HG03378 (cell line): ENCODE measurements around the gene FAM20C.

Source experiments
- ATAC-seq: cut with Tn5 transposase; IDR thresholded peaks from one replicate; pipeline ENCODE4 v1.9.1; 2021; ENCODE audit warnings: mild to moderate bottlenecking, moderate library complexity; ENCODE audit not compliant: unreplicated experiment

Gene FAM20C

DNA sequence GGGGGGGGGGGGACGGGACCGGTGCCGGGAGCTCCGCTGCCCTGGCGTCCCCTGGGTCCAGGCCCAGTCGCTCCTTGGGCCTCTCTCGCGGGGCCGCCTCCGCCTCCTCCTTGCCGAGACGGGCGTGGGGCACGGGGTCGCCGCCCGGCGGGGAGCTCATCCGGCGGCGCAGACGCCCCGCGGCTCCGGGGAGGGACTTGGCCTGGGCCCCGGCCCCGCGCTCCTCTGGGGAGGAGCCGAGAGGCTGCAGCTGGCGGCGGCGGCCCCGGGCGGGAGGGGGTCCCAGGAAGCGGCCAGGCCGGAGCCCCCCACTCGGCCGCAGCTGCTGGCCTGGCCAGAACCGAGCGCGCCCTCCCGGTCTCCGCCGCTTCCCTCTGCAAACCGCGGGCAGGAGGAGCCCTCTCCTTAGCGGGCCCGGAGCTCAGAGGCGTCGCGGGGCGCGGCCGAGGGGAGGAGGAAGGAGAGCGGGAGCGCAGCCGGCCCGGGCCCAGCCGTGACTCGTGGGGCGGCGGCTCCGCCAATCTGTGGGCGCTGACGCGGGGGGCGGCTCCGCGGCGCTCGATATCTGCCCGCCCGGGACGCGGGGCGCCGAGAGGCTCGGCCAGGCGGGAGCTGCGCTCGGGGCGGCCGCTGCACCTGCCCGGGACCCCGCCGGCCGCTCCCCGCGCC is at the start of gene FAM20C:
TSS of gene FAM20C (plus strand) at position 591 of the 669 bp plus-strand sequence. CDS start 629 bp downstream, outside the sequence.
- ATAC-seq = no peak

DNA sequence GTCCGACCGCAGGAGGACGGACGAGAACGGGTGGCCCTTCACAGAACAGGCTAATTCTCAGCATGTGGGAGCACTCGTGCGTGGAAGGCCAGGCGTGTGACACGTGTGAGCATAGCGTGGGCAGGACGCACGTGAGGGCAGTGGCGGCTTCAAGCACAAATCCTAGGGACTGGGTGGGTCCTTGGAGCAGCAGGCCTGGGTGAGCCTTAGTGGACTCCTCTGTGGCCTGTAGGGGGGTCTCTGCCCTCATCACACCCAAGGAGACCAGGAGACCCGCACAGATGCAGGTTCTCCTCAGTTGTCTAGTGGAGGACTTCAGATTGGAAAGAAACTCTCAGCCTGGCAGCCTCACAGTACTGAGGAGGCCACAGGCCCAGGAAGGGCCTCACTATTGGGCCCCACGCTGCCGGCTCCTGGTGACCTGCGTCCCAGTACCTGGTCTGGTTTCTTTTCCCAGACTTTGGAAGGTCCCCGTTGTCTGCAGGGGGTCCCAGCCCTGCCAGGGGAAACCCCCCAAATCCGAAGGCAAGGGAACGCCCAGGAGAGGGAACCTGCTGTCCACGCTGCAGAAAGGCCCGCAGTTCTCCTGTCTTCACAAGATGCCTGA is 49.1 kb upstream of the FAM20C start:
- no peak for ATAC-seq

DNA sequence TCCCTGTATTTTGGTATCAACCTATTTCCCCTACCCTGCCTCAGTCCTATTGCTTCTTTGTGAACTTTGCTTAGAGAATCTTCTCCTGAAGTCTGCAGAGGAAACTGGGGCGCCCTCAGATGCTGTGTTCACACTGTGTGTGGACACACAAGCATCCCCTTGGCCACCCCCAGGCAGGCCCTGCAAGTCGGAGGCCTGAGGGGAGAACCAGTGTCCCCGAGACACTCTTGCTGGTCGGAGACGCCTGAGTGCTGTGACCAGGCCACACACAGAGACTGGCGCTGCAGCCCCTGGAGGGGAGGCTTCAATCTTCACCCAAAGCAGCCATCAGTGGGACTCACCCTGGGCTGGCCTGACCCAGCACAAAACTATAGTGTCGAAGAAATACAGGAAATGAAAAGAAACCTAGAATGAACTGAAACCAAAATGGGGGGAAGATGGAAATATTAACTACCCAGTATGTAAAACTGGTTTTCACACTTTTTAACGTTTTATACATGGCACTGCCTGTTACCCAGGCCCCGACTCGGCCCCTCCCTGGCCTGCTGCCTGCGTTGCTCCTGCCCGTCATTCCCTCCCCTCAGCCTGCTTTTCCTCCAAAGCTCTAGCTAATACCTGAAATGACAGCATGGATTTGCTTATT is 48.4 kb upstream of the FAM20C start:
- peak; percentile 48 for ATAC-seq

DNA sequence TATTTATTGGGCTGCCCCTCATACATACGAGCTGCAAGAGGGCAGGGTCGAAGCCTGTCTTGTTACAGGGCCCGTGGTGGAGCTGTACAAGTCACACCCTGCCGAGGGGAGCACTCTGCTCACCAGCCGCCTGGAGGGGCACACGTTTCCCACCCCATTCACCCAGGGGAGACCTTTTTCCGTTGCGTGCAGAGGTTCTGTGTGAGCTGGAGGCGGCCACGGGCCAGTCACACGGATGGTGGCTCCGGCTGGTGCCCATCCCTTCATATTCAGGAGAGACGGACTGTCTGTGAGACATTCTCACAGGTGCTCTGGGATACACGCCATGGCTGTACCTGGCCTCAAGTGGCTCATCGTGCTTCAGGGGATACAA is 47.9 kb upstream of the FAM20C start:
- ATAC-seq = no peak

DNA sequence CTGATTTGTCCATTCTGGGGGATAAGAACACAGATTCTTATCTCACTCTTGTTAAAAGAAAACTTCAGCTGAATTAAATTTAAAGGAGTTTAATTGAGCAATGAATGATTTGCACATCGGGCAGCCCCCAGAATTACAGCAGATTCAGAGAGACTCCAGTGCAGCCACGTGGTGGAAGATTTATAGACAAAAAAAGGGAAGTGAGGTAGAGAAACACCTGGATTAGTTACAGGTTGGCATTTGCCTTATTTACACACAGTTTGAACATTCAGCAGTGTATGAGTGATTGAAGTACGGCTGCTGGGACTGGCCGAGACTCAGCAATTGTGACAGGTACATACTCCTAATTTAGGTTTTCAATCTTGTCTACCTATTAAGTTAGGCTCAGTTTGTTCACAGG is 46.5 kb upstream of the FAM20C start:
- no peak for ATAC-seq

DNA sequence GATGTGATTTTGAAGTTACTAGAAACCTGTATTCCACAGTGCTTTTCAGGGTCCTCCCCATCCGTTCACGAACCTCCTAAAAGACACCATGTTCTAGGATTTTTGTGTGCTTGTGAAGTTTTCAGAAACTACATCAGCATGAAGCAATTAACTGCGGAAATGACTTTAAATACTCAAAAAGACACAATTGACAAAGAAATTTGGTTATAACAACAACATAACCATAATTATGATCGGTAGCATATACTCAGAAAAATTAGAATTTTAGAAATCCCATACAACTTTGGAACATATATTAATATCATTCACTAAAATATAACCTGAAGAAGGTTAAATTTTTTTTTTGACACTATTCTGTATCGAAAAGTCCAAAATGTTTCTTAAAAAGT is 43.8 kb upstream of the FAM20C start:
- no peak for ATAC-seq

DNA sequence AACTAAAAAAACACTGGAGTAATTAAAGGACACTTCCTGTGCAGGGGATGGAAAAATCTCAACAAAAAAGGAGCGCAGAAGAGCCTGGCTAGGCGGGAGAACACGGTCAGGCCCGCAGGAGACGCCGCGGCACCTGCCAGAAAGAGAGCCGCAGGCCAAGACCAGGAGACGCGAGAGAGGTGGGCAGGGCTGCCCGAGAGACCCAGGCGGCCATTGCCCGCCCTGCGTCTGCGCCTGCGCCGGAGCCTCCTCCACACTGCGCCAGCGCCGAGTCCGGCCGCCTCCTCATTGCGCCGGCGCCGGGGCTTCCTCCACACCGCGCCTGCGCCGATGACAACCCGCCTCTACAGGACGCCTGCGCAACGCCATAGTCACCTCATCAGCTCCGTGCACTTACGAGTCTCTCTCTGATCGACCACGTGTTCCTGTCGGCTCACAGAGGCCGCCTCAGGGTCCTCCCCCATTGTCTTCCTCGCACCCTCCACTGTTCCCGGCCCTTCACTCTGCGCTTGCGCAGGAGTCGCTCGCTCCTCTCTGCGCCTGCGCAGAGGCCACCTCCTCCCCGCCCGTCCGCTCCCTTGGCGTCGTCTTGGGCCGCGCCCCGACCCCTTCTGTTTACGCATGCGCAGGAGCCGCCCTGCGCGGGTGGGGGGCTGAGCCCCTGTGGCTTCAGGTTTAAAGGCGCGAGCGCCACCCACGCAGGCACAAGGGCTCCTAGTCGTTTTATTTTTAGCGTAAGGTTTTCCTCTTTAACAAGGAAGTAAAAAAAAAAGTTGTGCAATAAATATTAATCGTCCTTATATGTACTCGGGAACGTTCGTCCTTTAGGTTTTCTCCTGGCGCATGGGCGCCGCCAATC is 43.2 kb upstream of the FAM20C start:
- ATAC-seq = peak; percentile 96

DNA sequence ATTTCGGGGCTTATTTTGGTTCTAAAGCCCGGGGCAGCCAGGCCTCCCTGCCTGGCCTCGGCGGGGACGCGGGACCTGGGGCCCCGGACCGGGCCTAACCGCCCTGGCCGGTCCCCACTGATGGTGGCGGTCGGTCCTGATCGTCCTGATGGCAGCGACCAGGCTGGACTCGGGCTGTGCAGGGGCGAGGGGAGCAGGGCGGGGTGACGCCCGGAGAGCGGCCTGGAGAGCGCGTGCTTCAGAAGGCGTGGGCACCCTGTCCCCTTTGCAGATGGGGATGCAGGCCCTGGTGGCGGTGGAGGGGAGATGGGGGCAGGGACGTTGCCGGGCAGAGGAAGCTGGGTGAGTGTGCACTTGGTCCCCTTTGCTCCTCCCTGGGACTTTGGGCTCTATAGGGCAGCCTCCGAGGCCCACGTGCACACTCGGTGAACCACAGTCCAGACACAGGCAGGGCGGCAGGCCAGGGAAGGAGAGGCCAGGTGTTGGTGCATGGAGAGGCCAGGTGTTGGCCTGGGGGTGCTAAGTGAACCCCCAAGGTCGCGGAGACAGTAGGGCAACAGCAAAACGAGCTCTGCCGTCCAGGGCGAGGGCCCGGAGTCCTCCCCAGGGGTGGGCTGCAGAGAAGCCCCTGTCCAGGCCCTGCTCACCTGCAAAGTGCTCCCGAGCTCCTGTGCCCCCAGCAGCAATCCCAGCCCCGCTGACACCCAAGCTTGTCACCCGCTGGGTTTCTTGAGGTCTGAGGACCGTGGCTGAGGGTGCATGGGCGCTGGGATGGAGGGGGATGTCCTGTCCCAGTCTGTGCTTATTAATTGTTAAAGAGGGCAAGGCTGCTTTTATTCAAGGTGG is 42.4 kb upstream of the FAM20C start:
- ATAC-seq = peak; percentile 6

DNA sequence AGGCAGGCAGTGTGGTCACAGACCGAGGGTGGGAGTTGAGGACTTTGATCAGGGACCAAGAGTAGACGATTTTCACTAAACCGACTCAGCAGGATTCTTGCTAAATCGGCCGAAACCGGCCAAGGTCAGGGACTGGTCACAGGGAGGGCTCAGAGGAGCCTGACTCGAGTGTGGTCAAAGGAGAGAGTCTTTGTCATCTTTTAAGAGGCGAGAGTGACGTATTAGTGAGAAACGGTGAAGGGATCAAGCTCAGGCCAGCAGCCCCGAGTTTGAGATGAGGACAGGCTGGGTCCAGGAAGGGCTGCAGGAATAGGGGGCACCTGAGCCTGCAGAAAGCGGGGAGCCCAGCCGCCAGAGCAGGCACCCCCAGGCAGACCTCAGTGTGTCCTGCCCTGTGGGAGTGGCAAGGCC is 41.6 kb upstream of the FAM20C start:
- no peak for ATAC-seq

DNA sequence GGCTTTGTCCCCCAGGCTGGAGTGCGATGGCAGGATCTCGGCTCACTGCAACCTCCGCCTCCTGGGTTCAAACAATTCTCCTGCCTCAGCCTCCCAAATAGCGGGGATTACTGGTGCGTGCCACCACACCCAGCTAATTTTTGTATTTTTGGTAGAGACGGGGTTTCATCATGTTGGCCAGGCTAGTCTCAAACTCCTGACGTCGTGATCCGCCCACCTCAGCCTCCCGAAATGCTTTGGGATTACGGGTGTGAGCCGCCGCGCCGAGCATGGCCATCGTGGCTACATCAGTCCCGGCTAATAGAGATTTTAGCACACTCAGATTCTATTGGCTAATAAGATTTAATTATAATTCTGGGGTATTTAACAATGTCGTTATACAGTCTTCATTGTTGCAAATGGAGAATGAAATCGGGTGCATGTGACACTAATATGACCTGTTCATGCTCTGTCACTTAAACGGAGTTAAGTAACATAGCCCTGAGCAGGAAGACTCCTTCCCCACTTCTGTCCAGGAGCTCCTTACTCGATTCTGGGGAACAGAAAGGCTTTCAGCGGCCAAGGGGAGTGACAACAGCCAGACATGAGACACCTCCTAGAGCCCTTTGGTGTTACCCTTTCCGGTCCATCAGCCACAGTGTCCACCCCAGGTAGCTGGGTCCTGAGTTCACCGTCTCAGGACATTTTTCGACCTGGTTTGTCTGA is 40.9 kb upstream of the FAM20C start:
- ATAC-seq = no peak

DNA sequence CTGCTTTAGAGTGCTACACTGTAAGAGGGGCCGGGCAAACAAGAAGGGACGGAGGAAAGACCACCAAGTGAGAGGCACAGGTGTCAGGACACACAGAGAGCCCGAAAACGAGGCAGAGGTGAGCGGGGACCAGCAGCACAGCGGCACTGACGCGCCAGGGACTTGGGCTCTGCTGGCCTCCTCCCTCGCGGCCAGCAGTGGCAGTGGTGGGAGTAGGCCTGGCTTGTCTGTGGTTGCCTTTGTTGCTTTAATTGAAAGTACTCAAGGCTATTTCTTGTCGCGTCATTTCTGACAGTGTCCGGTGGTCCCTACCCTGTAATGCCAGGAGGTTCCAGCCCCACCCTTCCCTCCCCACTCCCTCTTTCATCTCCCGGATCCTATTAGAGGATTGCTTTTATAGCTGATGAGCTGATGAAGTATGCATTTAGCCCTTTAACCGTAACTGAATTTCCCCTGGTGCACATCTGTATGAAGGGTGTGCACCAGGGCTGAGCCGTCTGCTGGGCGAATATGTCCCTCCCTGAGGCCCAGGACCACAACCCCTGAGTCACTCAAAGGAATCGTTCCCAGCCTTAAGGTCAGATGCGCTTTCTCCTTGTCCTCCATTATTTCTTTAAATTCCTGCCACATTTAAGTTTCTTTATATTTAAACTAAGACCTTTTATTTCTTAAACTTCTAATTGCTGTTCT is 39.5 kb upstream of the FAM20C start:
- ATAC-seq = no peak

DNA sequence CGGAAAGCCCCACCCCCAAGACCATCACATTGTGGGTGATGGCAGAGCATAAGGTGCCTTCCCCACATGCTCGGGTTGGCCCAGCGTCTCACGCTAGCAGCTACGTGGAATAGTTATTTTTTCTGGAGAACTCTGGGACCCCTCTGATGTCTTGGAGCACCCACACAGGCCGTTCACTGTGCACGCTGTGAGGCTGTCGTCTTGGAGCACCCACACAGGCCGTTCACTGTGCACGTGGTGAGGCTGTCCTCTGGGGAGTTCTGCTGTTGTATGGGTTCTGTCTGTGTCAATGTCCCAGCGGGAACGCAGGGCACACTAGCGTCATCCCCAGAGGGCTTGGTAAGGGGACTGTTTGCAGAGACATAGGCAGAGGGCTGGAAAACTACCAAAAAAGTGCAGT is 38.8 kb upstream of the FAM20C start:
- no peak for ATAC-seq

DNA sequence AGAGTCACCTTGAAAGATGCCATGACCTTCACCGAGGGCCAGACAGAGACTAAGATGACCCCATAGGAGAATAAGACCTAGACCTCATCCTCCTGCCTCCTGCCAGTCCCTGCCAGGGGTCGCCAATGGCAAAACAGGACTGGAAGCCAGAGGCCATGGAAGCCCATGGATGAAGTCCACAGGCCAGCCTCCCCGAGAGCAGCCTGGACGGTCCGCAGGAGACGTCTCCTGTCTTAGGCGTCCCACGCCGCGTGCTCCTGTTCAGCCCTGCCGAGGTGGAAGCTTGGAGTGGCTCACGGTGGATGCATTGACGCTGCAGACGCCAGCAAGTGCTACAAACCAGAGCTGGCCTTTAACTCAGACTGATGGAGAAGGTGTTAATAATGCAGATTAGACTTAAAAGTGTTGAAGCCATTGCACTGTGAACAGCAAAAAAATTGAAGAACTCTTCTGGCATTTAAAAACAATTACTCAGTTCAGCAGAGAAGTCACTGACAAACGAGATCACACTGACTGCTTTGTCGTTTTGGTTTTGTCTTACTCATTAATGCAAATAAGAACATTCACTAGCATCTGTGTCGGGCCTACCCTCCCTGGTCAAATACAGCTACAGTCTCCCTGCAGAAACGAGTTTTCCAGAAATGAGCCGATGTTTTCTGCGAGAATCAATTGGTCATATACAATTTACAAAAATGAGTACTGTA is 38.1 kb upstream of the FAM20C start:
- no peak for ATAC-seq

DNA sequence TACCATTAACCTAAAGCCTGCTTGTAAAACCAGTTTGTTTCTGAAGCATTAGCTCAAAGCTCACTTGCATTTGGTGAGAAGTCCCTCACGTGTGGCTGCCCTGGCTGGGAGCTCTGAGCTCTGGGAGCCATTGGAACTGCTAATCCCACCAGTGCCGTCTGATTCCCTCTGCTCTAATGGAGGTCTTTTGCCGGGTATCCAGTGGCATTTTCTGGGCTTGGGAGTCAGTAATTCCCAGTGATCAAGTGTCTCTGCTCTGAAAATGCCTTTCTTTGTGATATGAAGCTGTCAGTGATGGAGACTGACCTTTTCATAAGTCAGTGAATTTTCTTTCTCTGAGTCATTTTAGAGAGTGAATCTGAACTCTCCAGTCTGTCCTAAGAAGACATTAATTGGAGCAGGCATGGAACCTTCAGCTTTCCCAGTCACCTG is 36.9 kb upstream of the FAM20C start:
- no peak for ATAC-seq

DNA sequence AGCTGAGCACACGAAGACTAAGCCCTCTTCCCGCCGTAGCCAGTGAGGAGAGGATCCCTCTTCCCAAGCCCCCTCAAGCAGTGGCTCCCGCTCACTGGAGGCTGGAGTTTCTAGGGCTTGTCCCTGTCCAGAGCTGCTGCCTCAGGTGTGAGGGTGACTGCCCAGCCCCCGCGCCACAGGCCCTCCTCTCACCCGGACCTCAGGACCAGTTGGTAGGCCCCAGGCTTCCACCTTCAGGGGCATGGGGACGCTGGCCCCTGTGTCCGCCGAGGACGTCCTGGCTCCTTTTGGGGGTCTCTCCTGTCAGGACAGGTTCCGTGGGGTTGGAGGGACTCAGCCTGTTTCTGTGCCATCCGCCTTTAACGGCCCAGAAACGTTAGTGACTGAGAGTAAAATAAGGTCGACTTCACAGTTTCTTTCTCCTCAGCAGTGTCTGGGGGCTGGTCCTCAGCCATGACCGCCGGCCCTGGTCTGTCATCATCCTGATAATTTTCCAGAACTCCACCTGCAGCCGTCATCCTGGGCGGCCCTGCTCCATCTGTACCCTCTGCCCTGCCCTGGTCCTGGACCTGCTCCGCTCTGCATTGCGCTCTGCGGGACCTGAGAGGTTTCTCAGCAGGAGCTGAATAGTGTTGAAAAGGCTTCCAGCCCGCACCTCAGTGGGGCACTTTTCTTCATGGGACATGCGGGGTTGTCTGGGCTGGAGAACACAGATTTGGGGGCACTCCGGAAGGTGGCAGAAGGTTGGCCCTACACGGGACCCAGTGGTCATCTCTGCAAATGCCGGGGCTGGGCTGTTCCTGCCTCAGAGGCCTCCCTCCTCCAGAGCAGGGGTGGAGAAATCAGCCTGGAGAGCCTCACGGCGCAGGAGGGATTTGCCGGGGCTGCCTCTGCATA is 36.0 kb upstream of the FAM20C start:
- ATAC-seq = no peak

DNA sequence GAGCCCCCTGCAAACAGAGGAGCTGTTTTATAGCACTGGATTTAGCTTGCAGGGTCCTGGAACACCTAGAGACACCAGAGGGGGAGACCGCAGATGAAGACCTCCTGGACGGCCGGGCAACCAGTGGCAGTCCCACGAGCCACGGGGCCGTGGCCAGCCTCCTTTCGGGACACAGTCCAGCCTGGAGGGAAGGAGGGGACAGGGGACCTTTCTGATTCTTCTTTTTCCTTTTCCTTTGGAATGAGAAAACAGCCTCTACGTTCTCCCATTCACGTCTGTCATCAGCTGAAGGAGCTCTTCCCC is 35.4 kb upstream of the FAM20C start:
- ATAC-seq = no peak

DNA sequence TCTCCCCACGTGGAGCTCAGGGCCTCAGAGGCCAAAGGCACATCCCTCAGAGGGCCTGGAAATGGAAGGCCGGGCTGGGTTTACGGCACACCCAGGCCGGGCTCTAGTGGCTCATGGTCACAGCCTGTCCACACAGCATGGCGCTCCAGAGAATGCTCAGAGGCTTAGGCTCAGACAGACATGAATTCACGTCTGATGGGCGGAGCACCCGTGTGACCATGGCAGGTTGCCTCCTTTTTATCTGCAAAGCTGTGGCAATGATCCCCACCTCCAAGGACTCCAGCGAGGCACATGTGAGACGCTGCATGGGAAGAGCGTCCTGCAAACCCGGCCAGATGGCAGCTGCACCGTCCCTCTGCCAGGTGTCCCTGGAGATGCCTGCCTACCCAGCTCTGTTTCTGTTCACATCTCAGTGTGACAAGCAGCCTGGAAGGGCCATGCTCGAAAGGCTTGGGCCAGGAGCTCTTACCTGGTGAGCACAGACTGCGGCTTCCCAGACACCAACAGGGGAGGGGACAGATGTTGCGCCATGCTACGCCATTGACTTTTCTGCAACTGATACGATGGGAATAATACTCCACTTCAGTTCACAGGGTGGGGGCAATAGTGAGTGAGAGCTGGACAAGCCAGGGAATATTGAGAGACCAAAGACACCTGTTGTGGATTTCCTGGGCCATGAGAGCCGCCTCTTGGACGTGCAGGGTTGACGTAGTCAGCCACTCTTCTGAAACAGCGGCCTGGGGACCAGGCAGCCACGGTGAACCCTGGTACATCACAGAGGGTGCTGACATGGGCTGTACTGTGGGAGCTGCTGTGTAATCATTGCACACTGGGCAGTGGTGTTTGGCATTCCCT is 34.4 kb upstream of the FAM20C start:
- ATAC-seq = no peak
